Erythroblast (primary cell): ENCODE data around the gene NMT1.

ENCODE experiments used
- DNase-seq, 2 experiments: peaks; one replicate each; lab custom pipeline; 2025; lab: John Stamatoyannopoulos, UW
- GATA1 ChIP-seq: IDR thresholded peaks from 2 replicates; pipeline ENCODE4 v1.6.1; 2011; ENCODE audit warnings: low read depth, mild to moderate bottlenecking, control low read depth, low read length, moderate library complexity
- POLR2A ChIP-seq: IDR thresholded peaks from 2 replicates; pipeline ENCODE4 v1.6.1; 2011; ENCODE audit warnings: mild to moderate bottlenecking, low read length

The NMT1 gene

DNA sequence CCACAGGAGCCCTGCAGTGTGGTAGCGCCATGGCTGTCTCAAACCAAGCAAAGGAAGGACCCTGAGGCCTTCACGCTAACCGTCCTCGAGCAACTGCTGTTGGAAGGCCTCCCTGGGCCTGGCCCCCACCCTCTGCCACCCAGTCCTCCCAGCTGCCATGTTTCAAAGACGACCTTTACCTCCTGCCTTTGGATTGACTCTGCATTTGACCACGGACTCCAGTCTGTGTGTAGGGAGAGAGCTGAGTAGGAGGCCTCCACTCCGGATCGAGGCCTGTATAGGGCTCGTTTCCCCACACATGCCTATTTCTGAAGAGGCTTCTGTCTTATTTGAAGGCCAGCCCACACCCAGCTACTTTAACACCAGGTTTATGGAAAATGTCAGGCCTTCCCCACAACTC lies 46.9 kb downstream of the NMT1 start:
- no peak for TF ChIP-seq GATA1
- TF ChIP-seq POLR2A: no peak

DNA sequence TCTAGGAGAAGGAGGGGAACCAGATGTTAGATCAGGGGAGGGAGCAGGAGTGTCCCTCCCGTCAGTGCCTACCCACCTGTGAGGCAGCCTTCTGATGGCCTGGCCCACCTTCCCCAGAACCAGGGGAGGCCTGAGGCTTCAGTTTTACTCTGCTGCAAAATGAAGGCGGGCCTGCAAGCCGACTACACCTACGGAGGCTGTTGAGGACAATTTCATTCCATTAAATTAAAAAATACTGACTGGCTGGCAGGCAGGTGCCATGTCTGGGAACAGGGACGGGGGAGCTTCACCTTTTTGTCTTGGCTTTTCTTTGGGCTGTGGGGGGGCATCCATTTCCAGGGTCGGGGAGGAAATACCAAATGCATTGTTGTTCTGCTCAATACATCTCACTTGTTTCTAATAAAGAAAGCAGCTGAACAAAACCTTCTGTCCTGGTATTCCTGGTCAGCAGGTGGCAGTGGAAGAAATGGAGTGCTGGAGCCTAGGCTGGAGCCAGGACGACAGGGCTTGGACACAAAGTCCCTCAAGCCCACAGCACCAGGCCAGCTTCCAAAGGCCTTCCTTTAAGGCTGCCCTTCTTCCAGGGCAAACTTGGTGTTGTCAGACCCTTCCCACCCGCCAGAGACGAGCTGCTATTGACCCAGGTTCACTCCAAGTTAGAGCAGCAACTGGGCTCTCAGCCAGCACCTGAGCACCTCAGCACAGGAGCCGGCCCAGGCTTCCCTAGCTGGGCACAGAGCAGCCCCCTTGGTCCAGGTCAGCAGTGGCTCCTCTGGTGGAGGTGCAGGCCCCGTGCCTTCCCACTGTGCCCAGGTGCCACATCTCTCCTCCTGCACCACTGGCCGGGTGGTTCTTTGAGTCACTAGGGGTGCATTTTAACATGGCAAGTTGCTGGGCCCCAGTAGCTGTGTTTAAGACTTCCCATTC lies 47.7 kb downstream of the NMT1 start:
- no peak for TF ChIP-seq GATA1
- TF ChIP-seq POLR2A: no peak

More for the DNA sequence above, 46.9 kb downstream of the NMT1 start:
- no peak for DNase-seq

DNA sequence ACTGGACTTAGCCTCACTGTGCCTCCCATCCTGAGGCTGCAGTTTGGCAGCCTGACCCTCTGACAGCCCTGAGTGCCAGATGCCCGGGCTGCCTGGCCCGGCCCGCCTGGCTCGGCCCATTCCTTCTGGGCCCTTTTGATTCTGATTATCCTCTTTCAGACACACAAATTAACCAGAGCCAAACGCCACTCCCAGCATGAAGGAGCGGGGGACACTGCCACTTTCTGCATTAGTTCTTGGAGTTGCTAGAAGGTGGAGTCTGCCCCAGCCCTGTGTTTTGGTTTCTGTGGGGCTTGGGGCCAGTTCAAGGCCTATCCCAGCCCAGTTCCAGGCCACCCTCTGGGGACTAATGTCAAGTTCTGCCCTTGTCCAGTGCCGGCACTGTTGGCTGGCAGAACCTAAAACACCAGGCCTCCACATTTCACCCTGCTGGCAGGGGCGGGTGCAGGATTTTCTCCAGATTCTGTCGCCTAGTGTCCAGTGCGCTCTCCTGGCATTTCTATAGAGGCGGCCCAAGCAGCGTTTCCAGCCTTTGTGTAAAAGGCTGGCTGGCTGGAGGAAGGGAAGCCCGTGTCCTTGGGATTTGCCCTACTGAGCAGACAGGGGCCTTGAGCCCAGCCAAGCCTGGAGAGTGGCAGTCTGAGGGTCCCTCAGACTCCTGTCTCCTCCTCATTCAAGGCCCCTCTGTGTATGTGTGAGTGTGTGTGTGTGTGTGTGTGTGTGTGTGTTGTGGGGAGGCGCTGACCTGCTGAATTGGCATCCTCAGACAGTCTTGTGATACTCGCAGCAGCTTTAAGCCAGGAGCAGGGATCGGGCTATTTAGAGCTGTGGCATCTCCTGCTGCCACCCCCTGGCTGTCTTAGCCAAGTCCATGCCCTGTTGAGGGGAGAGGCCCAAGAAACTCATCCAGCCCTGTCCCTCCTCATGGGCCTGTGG lies 49.8 kb downstream of the NMT1 start:
- TF ChIP-seq GATA1 (no peak), POLR2A (no peak)
- no peak for DNase-seq

More for the DNA sequence above, 47.7 kb downstream of the NMT1 start:
- DNase-seq: no peak

DNA sequence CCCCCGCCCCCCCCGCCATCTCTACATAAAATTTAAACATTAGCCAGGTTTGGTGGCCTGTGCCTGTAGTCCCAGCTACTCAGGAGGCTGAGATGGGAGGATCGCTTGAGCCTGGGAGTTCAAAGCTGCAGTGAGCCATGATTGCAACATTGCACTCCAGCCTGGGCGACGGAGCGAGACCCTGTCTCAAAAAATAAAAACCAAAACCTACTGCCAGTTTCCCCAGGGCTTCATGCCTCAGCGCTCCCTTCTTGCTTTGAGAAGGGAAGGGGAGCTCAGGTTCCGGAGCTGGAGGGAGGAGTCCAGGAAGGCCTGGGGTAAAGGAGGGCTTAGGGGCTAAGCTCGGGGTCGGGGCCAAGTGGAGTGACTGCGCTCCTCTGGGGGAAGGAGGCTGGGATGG lies 50.7 kb downstream of the NMT1 start:
- no peak for DNase-seq
- TF ChIP-seq GATA1 (no peak), POLR2A (no peak)

DNA sequence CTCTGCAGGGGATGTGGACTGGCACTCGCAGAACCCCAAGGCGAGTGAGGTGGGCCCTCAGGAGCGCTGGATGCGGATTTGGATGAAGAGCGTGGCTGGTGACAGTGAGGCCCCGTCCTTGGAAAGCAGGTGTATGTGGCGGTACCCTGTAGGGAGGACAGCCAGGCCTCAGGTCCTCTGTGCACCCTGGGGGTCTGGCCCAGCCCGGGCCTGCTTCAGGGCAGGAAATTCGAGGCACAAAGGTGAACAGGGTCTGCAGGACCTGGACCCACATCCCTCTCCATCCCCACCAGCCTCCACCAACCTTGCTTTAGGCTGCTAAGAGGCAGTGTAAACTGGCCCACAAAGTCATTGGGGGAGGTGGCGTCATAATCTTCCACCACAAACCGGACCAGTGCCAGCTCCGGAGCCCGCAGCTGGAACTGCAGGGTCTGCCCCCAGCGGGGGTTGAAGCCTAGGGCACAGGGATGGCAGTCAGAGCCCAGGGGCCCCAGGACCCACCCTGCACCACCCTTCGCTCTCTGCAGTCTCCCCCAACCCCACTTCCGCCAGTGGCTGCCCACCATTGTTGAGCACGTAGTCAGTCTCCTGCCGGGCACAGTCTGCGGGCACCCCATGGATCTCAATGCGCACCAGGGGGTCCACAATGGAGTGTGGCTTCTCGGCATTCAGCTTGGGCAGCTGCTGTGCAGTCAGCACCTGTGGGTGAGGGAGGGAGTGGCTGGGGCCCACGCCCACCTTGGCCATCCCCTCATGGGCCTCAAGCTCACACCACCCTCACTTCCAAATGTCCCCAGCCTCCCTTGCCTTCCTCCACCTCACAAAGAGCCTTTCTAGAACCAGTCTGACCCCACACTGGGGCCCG lies 51.7 kb downstream of the NMT1 start:
- TF ChIP-seq GATA1 (no peak), POLR2A (no peak)
- no peak for DNase-seq

DNA sequence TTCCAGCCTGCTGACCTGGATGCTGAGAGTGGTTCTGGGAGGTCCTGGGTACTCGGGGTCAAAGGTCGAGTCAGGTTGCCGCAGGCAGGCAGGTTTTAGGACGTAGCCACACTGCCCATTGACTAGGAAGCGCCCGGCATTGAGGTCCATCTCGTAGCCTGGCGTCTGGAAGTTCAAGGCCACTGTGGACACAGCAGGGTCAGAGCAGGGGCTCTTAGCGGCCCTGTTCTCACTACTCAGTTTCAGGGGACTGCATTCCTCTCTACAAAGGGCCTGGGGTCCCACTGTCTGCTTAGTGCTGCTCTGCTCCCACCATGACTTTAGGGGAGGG lies 52.3 kb downstream of the NMT1 start:
- TF ChIP-seq GATA1: no peak
- no peak for TF ChIP-seq POLR2A
- DNase-seq: no peak

DNA sequence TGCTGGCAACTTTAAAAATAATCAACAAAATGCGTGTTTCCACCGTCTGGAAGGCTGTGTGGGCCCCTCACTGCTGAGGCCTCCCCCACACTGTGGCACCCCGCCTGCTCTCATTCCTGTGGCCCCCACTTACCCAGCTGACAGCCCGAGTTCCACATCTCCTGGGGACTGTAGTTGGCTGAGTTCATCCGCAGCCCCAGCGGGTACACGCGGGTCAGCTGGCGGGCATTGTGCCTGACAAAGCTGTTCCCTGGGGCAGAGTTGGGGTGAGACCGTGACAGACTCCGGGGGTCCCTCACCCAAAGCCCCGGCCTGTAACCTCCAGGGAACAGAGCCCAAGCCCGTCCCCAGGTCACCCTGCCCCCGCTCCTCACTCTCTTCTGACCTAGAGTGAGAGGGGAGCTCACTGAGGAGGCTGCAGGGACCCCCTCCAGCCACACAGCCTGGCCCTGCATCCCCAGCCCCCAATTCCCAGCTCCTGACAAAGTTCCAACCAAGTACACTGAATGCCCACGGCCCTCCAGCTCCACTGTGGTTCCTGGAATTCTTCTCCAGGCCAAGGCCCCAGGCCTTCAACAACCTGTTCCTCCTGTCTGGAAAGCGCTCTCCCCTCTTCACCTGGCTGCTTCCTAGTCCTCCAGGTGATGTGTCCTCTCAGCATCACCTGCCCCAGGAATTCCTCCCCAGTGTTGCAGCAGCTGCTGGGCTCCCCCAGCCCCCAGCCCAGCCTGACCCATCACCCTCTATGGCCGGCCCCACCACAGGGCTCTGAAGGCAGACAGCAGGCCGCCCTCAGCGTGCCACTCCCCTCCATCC lies 53.2 kb downstream of the NMT1 start:
- TF ChIP-seq GATA1: no peak
- TF ChIP-seq POLR2A: no peak

DNA sequence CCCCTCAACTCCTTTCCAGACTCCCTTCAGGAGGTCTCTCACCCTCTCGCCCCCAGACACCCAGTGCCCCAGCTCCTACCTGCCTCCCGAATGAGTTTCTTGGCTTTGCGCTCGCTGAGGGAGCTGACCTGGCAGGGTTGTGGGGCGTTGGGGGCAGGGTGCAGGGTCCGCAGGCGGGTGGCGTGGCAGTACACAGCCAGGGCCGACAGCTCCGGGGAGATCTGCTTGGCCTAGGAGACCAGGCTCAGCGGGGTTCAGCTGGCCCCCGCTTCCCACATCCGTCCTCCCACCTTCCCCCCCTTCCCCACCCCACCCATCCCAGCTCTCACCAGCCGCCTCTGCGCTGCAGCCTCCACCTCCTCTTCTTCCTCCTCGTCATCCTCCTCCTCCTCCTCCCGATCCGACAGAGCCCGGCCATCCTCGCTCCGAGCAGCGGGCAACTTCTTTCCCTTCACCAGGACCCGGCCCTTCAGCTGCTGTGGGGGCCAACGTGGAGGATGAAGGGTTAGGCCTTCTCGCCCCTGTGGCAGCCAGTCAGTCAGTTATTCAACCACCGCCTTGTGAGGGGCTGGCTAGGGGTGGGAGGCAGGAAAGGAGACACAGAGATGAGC lies 54.0 kb downstream of the NMT1 start:
- no peak for DNase-seq
- no peak for TF ChIP-seq POLR2A
- TF ChIP-seq GATA1: no peak

More for the DNA sequence above, 53.2 kb downstream of the NMT1 start:
- DNase-seq: no peak

DNA sequence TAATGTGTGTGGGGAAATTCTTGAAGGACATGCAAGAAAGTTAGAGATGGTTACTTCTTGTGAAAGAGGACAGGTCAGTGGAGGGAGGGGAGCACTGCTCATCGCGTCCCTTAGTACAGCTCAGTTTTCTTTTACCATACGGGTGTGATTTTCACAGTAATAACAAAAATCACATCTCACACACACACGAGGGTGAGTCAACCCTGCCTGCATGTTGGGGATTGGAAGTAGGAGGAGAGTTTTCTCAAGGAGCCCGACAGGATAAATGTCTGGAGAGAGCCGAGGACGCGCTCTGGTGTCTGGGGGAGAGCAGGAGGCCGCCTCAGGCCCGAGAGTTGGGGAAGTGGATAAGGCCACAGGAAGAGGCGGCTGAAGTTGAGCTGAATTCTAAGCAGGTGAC lies 54.8 kb downstream of the NMT1 start:
- DNase-seq: no peak
- TF ChIP-seq POLR2A (no peak), GATA1 (no peak)

DNA sequence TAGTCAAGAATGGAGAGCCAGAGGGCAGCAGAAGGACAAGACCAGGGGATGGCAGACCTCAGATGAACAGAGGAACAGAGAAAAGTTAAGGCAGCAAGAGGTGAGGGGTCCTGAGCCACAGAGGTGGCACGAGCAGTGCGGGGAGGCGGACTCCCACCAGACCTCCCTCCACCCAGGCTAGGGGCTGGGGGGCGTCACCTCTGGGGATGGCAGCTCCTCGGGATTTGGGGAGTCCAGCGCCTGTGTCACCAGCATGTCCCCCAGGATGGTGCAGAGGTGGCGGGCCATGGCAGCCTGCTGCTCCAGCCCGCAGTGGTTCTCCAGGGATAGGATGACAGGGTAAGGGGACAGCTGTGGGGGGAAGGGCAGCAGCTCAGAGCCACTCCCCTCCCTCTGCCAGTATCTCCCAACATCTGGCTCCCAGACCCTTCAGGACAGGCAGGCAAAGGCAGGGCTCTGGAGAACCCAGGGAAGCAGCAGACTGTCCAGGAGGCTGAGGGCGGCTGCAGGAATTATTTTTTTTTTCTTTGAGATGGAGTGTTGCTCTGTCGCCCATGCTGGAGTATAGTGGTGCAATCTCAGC lies 55.4 kb downstream of the NMT1 start:
- no peak for TF ChIP-seq GATA1
- no peak for TF ChIP-seq POLR2A
- DNase-seq: no peak

DNA sequence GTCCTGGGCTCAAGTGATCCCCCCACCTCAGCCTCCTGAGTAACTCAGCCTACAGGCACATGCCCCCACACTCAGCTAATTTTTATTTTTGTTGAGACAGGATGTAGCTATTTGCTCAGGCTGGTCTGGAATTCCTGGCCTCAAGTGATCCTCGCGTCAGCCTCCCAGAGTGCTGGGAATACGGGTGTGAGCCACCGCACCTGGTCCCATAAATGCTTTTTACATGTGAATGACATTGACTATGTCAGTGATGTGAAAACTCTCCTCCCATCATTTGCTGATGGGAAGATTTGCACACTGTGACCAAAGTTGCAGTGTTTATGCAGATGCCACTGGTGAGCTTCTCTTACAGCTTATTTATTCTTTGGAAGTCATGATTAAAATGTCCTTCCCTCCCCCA lies 56.2 kb downstream of the NMT1 start:
- TF ChIP-seq POLR2A: no peak
- no peak for TF ChIP-seq GATA1
- no peak for DNase-seq
